ENCODE results near the gene EPGN.

EPGN gene

GRCh38 chr4:74282926-74283325, 25.3 kb upstream of the EPGN start:
- no peaks in the 10 kb centered on the region for H3K27me3 ChIP-seq (ENCODE audit: control insufficient read depth in 5 of 5, insufficient read depth in 4 of 5, low read length in 5 of 5)
- no peaks in the 10 kb centered on the region for H3K36me3 ChIP-seq (ENCODE audit: control insufficient read depth in 5 of 5, insufficient read depth in 5 of 5, low read length in 5 of 5)
- no peak overlapping the region for H3K9ac ChIP-seq (ENCODE audit: low read length in 5 of 5)
- H3K4me1 ChIP-seq (ENCODE audit: control insufficient read depth in 5 of 5, insufficient read depth in 5 of 5, low read length in 5 of 5), result no peaks in the 10 kb centered on the region
- no peak overlapping the region for H3K4me3 ChIP-seq (ENCODE audit: low read depth in 1 of 5, low read length in 5 of 5)
- H3K27ac ChIP-seq (ENCODE audit: low read depth, low read length), result no peak overlapping the region
- no peaks in the 10 kb centered on the region for H3K9me3 ChIP-seq (ENCODE audit: control insufficient read depth in 5 of 5, low read length in 5 of 5)

- H3K9me3 ChIP-seq (ENCODE audit: control insufficient read depth in 5 of 5, low read length in 5 of 5), result no peaks in the 10 kb centered on the region
- H3K4me1 ChIP-seq (ENCODE audit: control insufficient read depth in 5 of 5, insufficient read depth in 5 of 5, low read length in 5 of 5), result no peaks in the 10 kb centered on the region
- H3K9ac ChIP-seq (ENCODE audit: low read length in 5 of 5), result no peak overlapping the region
- H3K27me3 ChIP-seq (ENCODE audit: control insufficient read depth in 5 of 5, insufficient read depth in 4 of 5, low read length in 5 of 5), result no peaks in the 10 kb centered on the region
- no peak overlapping the region for H3K4me3 ChIP-seq (ENCODE audit: low read depth in 1 of 5, low read length in 5 of 5)
- no peak overlapping the region for H3K27ac ChIP-seq (ENCODE audit: low read depth, low read length)
- no peaks in the 10 kb centered on the region for H3K36me3 ChIP-seq (ENCODE audit: control insufficient read depth in 5 of 5, insufficient read depth in 5 of 5, low read length in 5 of 5)
Observed at GRCh38 chr4:74283614-74284013, 24.7 kb upstream of the EPGN start.

- Histone ChIP-seq H3K9me3 (ENCODE audit: control insufficient read depth in 5 of 5, low read length in 5 of 5) (no peaks in the 10 kb centered on the region), H3K36me3 (ENCODE audit: control insufficient read depth in 5 of 5, insufficient read depth in 5 of 5, low read length in 5 of 5) (no peaks in the 10 kb centered on the region), H3K4me3 (ENCODE audit: low read depth in 1 of 5, low read length in 5 of 5) (no peak overlapping the region), H3K27ac (ENCODE audit: low read depth, low read length) (no peak overlapping the region), H3K4me1 (ENCODE audit: control insufficient read depth in 5 of 5, insufficient read depth in 5 of 5, low read length in 5 of 5) (no peaks in the 10 kb centered on the region), H3K27me3 (ENCODE audit: control insufficient read depth in 5 of 5, insufficient read depth in 4 of 5, low read length in 5 of 5) (no peaks in the 10 kb centered on the region), H3K9ac (ENCODE audit: low read length in 5 of 5) (no peak overlapping the region)
Observed at GRCh38 chr4:74284053-74284452, 24.2 kb upstream of the EPGN start.

GRCh38 chr4:74287164-74287563, 21.1 kb upstream of the EPGN start:
- Histone ChIP-seq H3K27ac (ENCODE audit: low read depth, low read length) (no peak overlapping the region), H3K27me3 (ENCODE audit: control insufficient read depth in 5 of 5, insufficient read depth in 4 of 5, low read length in 5 of 5) (no peaks in the 10 kb centered on the region), H3K36me3 (ENCODE audit: control insufficient read depth in 5 of 5, insufficient read depth in 5 of 5, low read length in 5 of 5) (no peaks in the 10 kb centered on the region), H3K4me3 (ENCODE audit: low read depth in 1 of 5, low read length in 5 of 5) (no peak overlapping the region), H3K4me1 (ENCODE audit: control insufficient read depth in 5 of 5, insufficient read depth in 5 of 5, low read length in 5 of 5) (no peaks in the 10 kb centered on the region), H3K9me3 (ENCODE audit: control insufficient read depth in 5 of 5, low read length in 5 of 5) (no peaks in the 10 kb centered on the region), H3K9ac (ENCODE audit: low read length in 5 of 5) (no peak overlapping the region)

GRCh38 chr4:74287791-74288190, 20.5 kb upstream of the EPGN start:
- H3K4me3 ChIP-seq (ENCODE audit: low read depth in 1 of 5, low read length in 5 of 5), result no peak overlapping the region
- no peaks in the 10 kb centered on the region for H3K4me1 ChIP-seq (ENCODE audit: control insufficient read depth in 5 of 5, insufficient read depth in 5 of 5, low read length in 5 of 5)
- H3K36me3 ChIP-seq (ENCODE audit: control insufficient read depth in 5 of 5, insufficient read depth in 5 of 5, low read length in 5 of 5), result no peaks in the 10 kb centered on the region
- H3K9ac ChIP-seq (ENCODE audit: low read length in 5 of 5), result no peak overlapping the region
- no peaks in the 10 kb centered on the region for H3K27me3 ChIP-seq (ENCODE audit: control insufficient read depth in 5 of 5, insufficient read depth in 4 of 5, low read length in 5 of 5)
- no peaks in the 10 kb centered on the region for H3K9me3 ChIP-seq (ENCODE audit: control insufficient read depth in 5 of 5, low read length in 5 of 5)
- no peak overlapping the region for H3K27ac ChIP-seq (ENCODE audit: low read depth, low read length)

- no peaks in the 10 kb centered on the region for H3K27me3 ChIP-seq (ENCODE audit: control insufficient read depth in 5 of 5, insufficient read depth in 4 of 5, low read length in 5 of 5)
- no peaks in the 10 kb centered on the region for H3K36me3 ChIP-seq (ENCODE audit: control insufficient read depth in 5 of 5, insufficient read depth in 5 of 5, low read length in 5 of 5)
- no peaks in the 10 kb centered on the region for H3K9me3 ChIP-seq (ENCODE audit: control insufficient read depth in 5 of 5, low read length in 5 of 5)
- H3K27ac ChIP-seq (ENCODE audit: low read depth, low read length), result no peak overlapping the region
- H3K4me3 ChIP-seq (ENCODE audit: low read depth in 1 of 5, low read length in 5 of 5), result no peak overlapping the region
- H3K4me1 ChIP-seq (ENCODE audit: control insufficient read depth in 5 of 5, insufficient read depth in 5 of 5, low read length in 5 of 5), result no peaks in the 10 kb centered on the region
- no peak overlapping the region for H3K9ac ChIP-seq (ENCODE audit: low read length in 5 of 5)
Observed at GRCh38 chr4:74291471-74291870, 16.8 kb upstream of the EPGN start.

- Histone ChIP-seq H3K36me3 (ENCODE audit: control insufficient read depth in 5 of 5, insufficient read depth in 5 of 5, low read length in 5 of 5) (no peaks in the 10 kb centered on the region), H3K27me3 (ENCODE audit: control insufficient read depth in 5 of 5, insufficient read depth in 4 of 5, low read length in 5 of 5) (no peaks in the 10 kb centered on the region), H3K4me3 (ENCODE audit: low read depth in 1 of 5, low read length in 5 of 5) (no peak overlapping the region), H3K9me3 (ENCODE audit: control insufficient read depth in 5 of 5, low read length in 5 of 5) (no peaks in the 10 kb centered on the region), H3K9ac (ENCODE audit: low read length in 5 of 5) (no peak overlapping the region), H3K27ac (ENCODE audit: low read depth, low read length) (no peak overlapping the region), H3K4me1 (ENCODE audit: control insufficient read depth in 5 of 5, insufficient read depth in 5 of 5, low read length in 5 of 5) (no peaks in the 10 kb centered on the region)
Observed at GRCh38 chr4:74292111-74292870, 16.0 kb upstream of the EPGN start.

GRCh38 chr4:74293558-74293957, 14.7 kb upstream of the EPGN start:
- Histone ChIP-seq H3K9ac (ENCODE audit: low read length in 5 of 5) (no peak overlapping the region), H3K27me3 (ENCODE audit: control insufficient read depth in 5 of 5, insufficient read depth in 4 of 5, low read length in 5 of 5) (no peaks in the 10 kb centered on the region), H3K9me3 (ENCODE audit: control insufficient read depth in 5 of 5, low read length in 5 of 5) (no peaks in the 10 kb centered on the region), H3K4me3 (ENCODE audit: low read depth in 1 of 5, low read length in 5 of 5) (no peak overlapping the region), H3K36me3 (ENCODE audit: control insufficient read depth in 5 of 5, insufficient read depth in 5 of 5, low read length in 5 of 5) (peaks cover 0 to 5% (median 0%) of the 10 kb centered on the region in 5 donors), H3K27ac (ENCODE audit: low read depth, low read length) (no peak overlapping the region), H3K4me1 (ENCODE audit: control insufficient read depth in 5 of 5, insufficient read depth in 5 of 5, low read length in 5 of 5) (no peaks in the 10 kb centered on the region)

- H3K9ac ChIP-seq (ENCODE audit: low read length in 5 of 5), result no peak overlapping the region
- H3K4me1 ChIP-seq (ENCODE audit: control insufficient read depth in 5 of 5, insufficient read depth in 5 of 5, low read length in 5 of 5), result no peaks in the 10 kb centered on the region
- H3K9me3 ChIP-seq (ENCODE audit: control insufficient read depth in 5 of 5, low read length in 5 of 5), result no peaks in the 10 kb centered on the region
- H3K36me3 ChIP-seq (ENCODE audit: control insufficient read depth in 5 of 5, insufficient read depth in 5 of 5, low read length in 5 of 5), result peaks cover 0 to 5% (median 0%) of the 10 kb centered on the region in 5 donors
- H3K27ac ChIP-seq (ENCODE audit: low read depth, low read length), result no peak overlapping the region
- H3K4me3 ChIP-seq (ENCODE audit: low read depth in 1 of 5, low read length in 5 of 5), result no peak overlapping the region
- no peaks in the 10 kb centered on the region for H3K27me3 ChIP-seq (ENCODE audit: control insufficient read depth in 5 of 5, insufficient read depth in 4 of 5, low read length in 5 of 5)
Observed at GRCh38 chr4:74294681-74295080, 13.6 kb upstream of the EPGN start.

- Histone ChIP-seq H3K36me3 (ENCODE audit: control insufficient read depth in 5 of 5, insufficient read depth in 5 of 5, low read length in 5 of 5) (peaks cover 0 to 5% (median 0%) of the 10 kb centered on the region in 5 donors), H3K4me3 (ENCODE audit: low read depth in 1 of 5, low read length in 5 of 5) (no peak overlapping the region), H3K4me1 (ENCODE audit: control insufficient read depth in 5 of 5, insufficient read depth in 5 of 5, low read length in 5 of 5) (no peaks in the 10 kb centered on the region)
Observed at GRCh38 chr4:74297539-74297938, 10.7 kb upstream of the EPGN start.

More at GRCh38 chr4:74297539-74297938, 10.7 kb upstream of the EPGN start:
- Histone ChIP-seq H3K9me3 (ENCODE audit: control insufficient read depth in 5 of 5, low read length in 5 of 5) (no peaks in the 10 kb centered on the region), H3K27me3 (ENCODE audit: control insufficient read depth in 5 of 5, insufficient read depth in 4 of 5, low read length in 5 of 5) (no peaks in the 10 kb centered on the region), H3K27ac (ENCODE audit: low read depth, low read length) (no peak overlapping the region), H3K9ac (ENCODE audit: low read length in 5 of 5) (no peak overlapping the region)

All from subcutaneous abdominal adipose tissue (tissue), 5 donors.